ENCODE data around the gene TUBG1. TPM values are rescaled to one million over a fixed set of nuclear protein-coding genes. Genes with fewer than 3 reads are reported as not detected.

The TUBG1 gene
- total RNA-seq, 1 experiment from 2014 or later: 114 TPM

DNA sequence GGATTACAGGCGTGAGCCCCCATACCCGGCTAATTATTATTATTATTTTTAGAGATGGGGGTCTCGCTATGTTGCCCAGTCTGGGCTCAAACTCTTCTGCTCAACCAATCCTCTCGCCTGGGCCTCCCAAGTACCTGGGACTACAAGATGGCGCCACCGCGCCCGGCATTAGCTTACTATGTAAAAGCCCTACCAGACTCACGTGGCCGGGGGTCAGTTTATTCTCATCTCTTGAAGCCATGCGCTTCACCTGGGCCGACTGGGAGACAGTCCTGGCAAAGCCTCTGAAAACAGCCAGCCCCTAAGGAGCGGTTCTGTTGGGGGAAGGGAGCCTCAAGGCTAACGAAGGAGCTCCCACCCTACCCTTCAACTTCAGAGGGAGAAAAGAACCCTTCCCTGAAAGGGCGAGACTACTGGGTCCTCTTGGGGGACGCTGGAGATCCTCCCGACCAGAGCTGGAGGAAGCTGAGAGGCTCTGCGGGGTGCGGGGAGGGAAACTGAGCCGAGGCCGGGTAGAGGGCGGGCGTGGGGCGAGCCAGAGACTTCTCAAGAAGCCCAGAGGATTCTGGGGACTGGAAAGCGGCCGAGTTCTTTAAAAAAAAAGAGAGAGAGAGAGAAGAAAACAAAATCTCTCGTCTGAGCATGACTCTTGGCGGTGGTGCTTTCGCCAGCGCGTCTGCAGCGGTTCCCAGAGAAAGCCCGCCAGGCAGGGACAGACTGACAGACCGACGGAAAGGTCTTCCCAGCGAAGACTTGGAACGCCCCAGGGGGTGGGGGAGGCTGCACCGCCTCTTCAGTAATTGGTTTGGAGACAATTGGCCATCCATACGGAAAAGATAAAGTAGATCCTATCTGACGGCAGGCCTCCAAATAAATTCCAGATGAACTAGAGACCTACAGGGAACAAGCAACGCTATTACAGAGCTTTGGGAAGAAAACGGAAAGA is 44.0 kb downstream of the TUBG1 start:
- TF ChIP-seq EZH2 (IDR thresholded peaks at IDR 0.05; ENCODE audit: low read length, unreplicated experiment): no peak
- no peak for TF ChIP-seq EZH2phosphoT487 (IDR thresholded peaks at IDR 0.05; ENCODE audit: borderline replicate concordance, low read length)
- TF ChIP-seq, protein P1, sequence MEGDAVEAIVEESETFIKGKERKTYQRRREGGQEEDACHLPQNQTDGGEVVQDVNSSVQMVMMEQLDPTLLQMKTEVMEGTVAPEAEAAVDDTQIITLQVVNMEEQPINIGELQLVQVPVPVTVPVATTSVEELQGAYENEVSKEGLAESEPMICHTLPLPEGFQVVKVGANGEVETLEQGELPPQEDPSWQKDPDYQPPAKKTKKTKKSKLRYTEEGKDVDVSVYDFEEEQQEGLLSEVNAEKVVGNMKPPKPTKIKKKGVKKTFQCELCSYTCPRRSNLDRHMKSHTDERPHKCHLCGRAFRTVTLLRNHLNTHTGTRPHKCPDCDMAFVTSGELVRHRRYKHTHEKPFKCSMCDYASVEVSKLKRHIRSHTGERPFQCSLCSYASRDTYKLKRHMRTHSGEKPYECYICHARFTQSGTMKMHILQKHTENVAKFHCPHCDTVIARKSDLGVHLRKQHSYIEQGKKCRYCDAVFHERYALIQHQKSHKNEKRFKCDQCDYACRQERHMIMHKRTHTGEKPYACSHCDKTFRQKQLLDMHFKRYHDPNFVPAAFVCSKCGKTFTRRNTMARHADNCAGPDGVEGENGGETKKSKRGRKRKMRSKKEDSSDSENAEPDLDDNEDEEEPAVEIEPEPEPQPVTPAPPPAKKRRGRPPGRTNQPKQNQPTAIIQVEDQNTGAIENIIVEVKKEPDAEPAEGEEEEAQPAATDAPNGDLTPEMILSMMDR (conservative IDR thresholded peaks at IDR 0.05; ENCODE audit: low read depth, low read length): no peak
- H2AFZ ChIP-seq (ENCODE audit: low read length): peak overlapping the region; percentile 97
- no peak overlapping the region for H3K27ac ChIP-seq (ENCODE audit: low read length)
- H3K36me3 ChIP-seq (ENCODE audit: low read depth, low read length): no peaks in the 10 kb centered on the region
- intact Hi-C loops (cut with micrococcal nuclease): no loop called here
- peaks cover 9% of the 10 kb centered on the region for H3K4me1 ChIP-seq (ENCODE audit: insufficient read depth, low read length)
- POLR2A ChIA-PET (ENCODE audit: unreplicated experiment): no interaction called here
- BruUV-seq (replicated peaks): no TSS peak
- CTCF ChIA-PET: no interaction called here
- no peaks in the 10 kb centered on the region for H3F3A ChIP-seq (ENCODE audit: low read length, unreplicated experiment)
- no peaks in the 10 kb centered on the region for H3K9me2 ChIP-seq (replicated peaks; ENCODE audit: low read length)
- ATAC-seq (peak; percentile 72), DNase-seq (peak; percentile 29)
- no peaks in the 10 kb centered on the region for H4K20me1 ChIP-seq (ENCODE audit: low read length)
- peak overlapping the region; percentile 91 for H3K4me2 ChIP-seq (ENCODE audit: low read length)
- H3K4me3 ChIP-seq (ENCODE audit: low read length): peak overlapping the region; percentile 64
- no peaks in the 10 kb centered on the region for H3K27me3 ChIP-seq (ENCODE audit: low read length)
- peak overlapping the region; percentile 22; the same call in 1 of the 2 replicates for H3K9ac ChIP-seq (ENCODE audit: low read length)
- no peaks in the 10 kb centered on the region for H3K9me3 ChIP-seq (ENCODE audit: low read length)
- no peaks in the 10 kb centered on the region for H3K79me2 ChIP-seq (ENCODE audit: low read length)

DNA sequence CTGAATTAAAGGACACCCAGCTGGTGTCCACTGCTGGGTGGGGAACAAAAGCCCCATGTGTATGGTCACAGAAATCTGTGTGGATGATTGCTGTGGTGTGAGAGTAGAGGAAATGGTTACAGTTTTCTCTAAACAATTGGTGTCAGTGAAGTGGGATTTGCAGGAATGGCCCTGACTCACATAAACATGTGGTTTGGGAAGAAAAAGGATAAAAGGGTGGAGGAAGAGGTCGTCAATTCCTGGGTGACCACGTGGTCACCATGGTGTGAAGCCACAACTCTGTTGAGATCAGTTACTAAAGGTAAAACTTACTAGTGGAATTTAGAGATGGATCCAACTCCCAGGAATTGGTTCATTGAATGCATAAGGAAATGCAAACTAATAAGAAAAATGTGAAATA is 46.0 kb downstream of the TUBG1 start:
- BruUV-seq (replicated peaks): no TSS peak
- Histone ChIP-seq H3K79me2 (ENCODE audit: low read length) (no peaks in the 10 kb centered on the region; the same call in 1 of the 2 replicates), H2AFZ (ENCODE audit: low read length) (no peak overlapping the region), H3K9ac (ENCODE audit: low read length) (no peak overlapping the region), H3K9me3 (ENCODE audit: low read length) (no peaks in the 10 kb centered on the region), H3K27me3 (ENCODE audit: low read length) (no peaks in the 10 kb centered on the region), H3K36me3 (ENCODE audit: low read depth, low read length) (no peaks in the 10 kb centered on the region), H3K27ac (ENCODE audit: low read length) (no peak overlapping the region), H3K4me1 (ENCODE audit: insufficient read depth, low read length) (peaks cover 17% of the 10 kb centered on the region), H4K20me1 (ENCODE audit: low read length) (no peaks in the 10 kb centered on the region), H3F3A (ENCODE audit: low read length, unreplicated experiment) (no peaks in the 10 kb centered on the region), H3K4me2 (ENCODE audit: low read length) (no peak overlapping the region), H3K9me2 (replicated peaks; ENCODE audit: low read length) (no peaks in the 10 kb centered on the region), H3K4me3 (ENCODE audit: low read length) (no peak overlapping the region)
- intact Hi-C loops (cut with micrococcal nuclease): no loop called here
- CTCF ChIA-PET: no interaction called here
- TF ChIP-seq, protein P1 (conservative IDR thresholded peaks at IDR 0.05; ENCODE audit: low read depth, low read length): no peak
- TF ChIP-seq EZH2 (IDR thresholded peaks at IDR 0.05; ENCODE audit: low read length, unreplicated experiment) (no peak), EZH2phosphoT487 (IDR thresholded peaks at IDR 0.05; ENCODE audit: borderline replicate concordance, low read length) (no peak)
- ATAC-seq: no peak
- DNase-seq: no peak
- POLR2A ChIA-PET (ENCODE audit: unreplicated experiment): no interaction called here

Data from PC-3 (cell line).